Measurements from ENCODE around the gene GLIPR1L2. TPM values are rescaled to one million over a fixed set of nuclear protein-coding genes. Genes with fewer than 3 reads are reported as not detected.

The GLIPR1L2 gene
- total RNA-seq, 2 experiments from 2014 or later = not detected

- ATAC-seq (no peak), DNase-seq (no peak)
- H3K9me3 Mint-ChIP-seq (ENCODE audit: low read depth) = peaks cover 6% of the 10 kb centered on the region
- peaks cover 31% of the 10 kb centered on the region for H3K4me1 Mint-ChIP-seq
- CTCF ChIA-PET = interaction anchor here (0.9 to 2.3 kb wide), 6 partner anchors 15 to 69 kb away, joined by 3 to 7 read pairs (median 3); partner anchors contain the start of genes GLIPR1 and GLIPR1L2
- H3K27ac Mint-ChIP-seq = no peak overlapping the region
- no peaks in the 10 kb centered on the region for H3K27me3 Mint-ChIP-seq
- H3K4me3 Mint-ChIP-seq = no peak overlapping the region
- peaks cover 24% of the 10 kb centered on the region for H3K36me3 Mint-ChIP-seq
Measured at GRCh38 chr12:75460204-75460603, 69.3 kb downstream of the GLIPR1L2 start.

DNA sequence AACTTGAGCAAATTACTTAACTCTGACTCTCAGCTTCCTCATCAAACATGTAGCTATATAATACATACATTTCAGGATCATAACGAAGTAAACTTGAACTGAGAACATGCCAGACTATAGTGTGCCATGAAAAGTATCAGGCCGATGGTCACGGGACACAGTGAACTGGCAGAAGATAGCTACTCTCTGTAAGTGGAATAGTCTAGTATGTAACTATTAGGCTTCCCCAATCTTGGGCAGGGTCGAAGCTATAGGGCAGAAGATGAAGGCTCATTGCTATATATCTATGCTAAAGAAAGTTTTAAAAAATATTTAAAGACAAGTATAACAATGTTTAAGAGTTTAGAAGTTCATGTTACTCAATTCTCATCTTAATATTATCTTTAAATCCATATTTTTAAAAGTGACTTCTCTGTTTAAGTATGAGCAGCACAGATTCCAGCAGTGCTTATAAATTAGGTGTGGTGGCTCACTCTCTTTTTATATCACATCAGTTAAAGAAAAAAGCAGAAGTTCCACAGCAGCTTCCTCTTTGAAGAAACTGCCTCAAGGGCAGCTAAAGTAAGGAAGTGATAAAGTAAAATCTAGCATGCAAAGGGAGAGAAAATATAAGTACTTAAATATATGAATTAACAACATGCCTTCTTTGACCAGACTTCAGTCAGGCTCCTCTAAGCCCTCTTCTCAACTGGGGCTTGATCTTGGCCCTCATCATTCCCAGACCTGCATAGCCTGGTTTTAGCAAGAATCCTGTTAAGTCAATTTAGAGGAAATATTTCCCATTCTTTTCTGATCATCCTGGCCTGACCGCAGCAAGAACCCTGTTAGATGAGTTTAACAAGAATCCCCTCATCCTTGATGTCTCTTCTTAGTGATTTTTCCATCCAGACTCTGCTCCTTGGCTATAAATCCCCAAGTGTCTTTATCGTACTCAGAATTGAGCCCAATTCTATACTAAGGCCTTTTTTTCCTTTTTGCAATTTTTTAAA, 81.3 kb downstream of the GLIPR1L2 start:
- Mint-ChIP-seq H3K4me3 (no peak overlapping the region), H3K27ac (no peak overlapping the region), H3K36me3 (no peaks in the 10 kb centered on the region), H3K9me3 (ENCODE audit: low read depth) (no peaks in the 10 kb centered on the region), H3K4me1 (peaks cover 4% of the 10 kb centered on the region), H3K27me3 (peaks cover 6% of the 10 kb centered on the region)
- CTCF ChIA-PET = interaction anchor here (0.7 kb wide), 1 partner anchor 13 kb away, joined by 3 read pairs; no protein-coding TSS in a partner anchor
- ATAC-seq (no peak), DNase-seq (no peak)

DNA sequence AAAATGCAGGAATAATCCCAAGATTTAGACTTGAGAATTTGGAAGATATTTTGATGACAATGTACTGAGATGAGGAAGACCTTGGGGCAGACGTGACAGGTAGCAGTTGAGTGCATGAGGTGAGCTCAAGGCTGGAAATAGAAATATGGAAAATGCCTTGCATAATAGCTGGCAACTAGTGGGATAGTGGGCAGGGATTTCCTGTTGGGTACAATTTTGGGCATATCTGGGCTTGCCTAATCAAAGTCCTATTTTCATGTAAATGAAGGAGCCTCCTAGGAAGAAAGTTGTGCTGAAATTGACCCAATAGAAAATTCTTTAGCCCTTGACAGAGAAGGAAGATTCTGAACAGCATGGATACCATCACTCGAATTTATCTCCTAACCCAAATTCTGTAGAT, 83.2 kb downstream of the GLIPR1L2 start:
- peaks cover 6% of the 10 kb centered on the region for H3K27me3 Mint-ChIP-seq
- no peaks in the 10 kb centered on the region for H3K9me3 Mint-ChIP-seq (ENCODE audit: low read depth)
- CTCF ChIA-PET = interaction anchor here (1.3 kb wide), 1 partner anchor 11 kb away, joined by 7 read pairs; no protein-coding TSS in a partner anchor
- H3K4me3 Mint-ChIP-seq = no peak overlapping the region
- no peak overlapping the region for H3K27ac Mint-ChIP-seq
- no peaks in the 10 kb centered on the region for H3K36me3 Mint-ChIP-seq
- ATAC-seq (no peak), DNase-seq (no peak)
- H3K4me1 Mint-ChIP-seq = peaks cover 23% of the 10 kb centered on the region

DNA sequence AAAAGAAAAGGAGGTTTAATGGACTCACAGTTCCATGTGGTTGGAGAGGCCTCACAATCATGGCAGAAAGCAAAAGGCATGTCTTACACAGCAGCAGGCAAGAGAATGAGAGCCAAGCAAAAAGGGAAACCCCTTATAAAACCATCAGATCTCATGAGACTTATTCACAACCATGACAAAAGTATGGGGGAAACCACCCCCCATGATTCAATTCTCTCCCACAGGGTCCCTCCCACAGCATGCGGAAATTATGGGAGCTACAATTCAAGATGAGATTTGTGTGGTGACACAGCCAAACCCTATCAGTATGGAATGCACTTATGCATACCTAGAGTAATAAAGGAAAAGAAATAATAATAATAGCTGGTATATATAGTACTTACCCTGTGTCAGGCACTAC, 85.2 kb downstream of the GLIPR1L2 start:
- CTCF ChIA-PET = interaction anchor here (1.0 kb wide), 1 partner anchor 16 kb away, joined by 3 read pairs; no protein-coding TSS in a partner anchor
- Mint-ChIP-seq H3K36me3 (peaks cover 2% of the 10 kb centered on the region), H3K4me1 (peaks cover 34% of the 10 kb centered on the region), H3K27me3 (peaks cover 6% of the 10 kb centered on the region), H3K4me3 (no peak overlapping the region), H3K27ac (no peak overlapping the region), H3K9me3 (ENCODE audit: low read depth) (no peaks in the 10 kb centered on the region)
- ATAC-seq (no peak), DNase-seq (no peak)

DNA sequence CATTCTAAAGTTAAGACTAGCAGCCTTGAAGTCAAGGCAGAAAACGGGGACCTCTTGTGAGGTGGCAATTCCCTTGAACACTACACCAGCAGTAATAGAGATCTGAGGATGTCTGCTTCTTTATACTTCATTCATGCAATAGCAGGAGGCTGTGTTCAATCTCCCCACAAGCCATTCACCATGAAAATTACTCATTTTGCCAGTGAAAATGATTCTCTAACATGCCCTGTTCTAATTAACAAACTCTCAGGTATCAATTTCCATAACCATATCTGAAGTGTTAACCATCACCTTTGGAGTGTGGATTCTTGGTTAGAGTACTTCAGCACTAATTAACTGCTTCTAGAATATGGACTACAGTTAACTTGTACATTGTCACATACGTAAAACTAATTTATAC, 86.2 kb downstream of the GLIPR1L2 start:
- DNase-seq (no peak), ATAC-seq (no peak)
- H3K27ac Mint-ChIP-seq = no peak overlapping the region
- peaks cover 41% of the 10 kb centered on the region for H3K4me1 Mint-ChIP-seq
- no peaks in the 10 kb centered on the region for H3K9me3 Mint-ChIP-seq (ENCODE audit: low read depth)
- H3K27me3 Mint-ChIP-seq = peaks cover 6% of the 10 kb centered on the region
- peaks cover 7% of the 10 kb centered on the region for H3K36me3 Mint-ChIP-seq
- CTCF ChIA-PET = interaction anchor here (1.5 to 2.0 kb wide), 2 partner anchors 17 to 40 kb away, joined by 5 to 6 read pairs; no protein-coding TSS in a partner anchor
- H3K4me3 Mint-ChIP-seq = no peak overlapping the region

GRCh38 chr12:75478116-75478794, 87.4 kb downstream of the GLIPR1L2 start:
- ATAC-seq (peak; percentile 22), DNase-seq (peak; percentile 65)
- H3K4me1 Mint-ChIP-seq = peaks cover 50% of the 10 kb centered on the region
- peak overlapping the region; percentile 99 for H3K27ac Mint-ChIP-seq
- H3K9me3 Mint-ChIP-seq (ENCODE audit: low read depth) = no peaks in the 10 kb centered on the region
- peaks cover 6% of the 10 kb centered on the region for H3K27me3 Mint-ChIP-seq
- H3K4me3 Mint-ChIP-seq = peak overlapping the region; percentile 20
- CTCF ChIA-PET = interaction anchor here (1.5 to 8.5 kb wide), 3 partner anchors 18 to 87 kb away, joined by 5 to 57 read pairs (median 6); partner anchors contain the start of gene GLIPR1L2
- H3K36me3 Mint-ChIP-seq = peaks cover 14% of the 10 kb centered on the region

GRCh38 chr12:75479963-75480461, 89.1 kb downstream of the GLIPR1L2 start:
- Mint-ChIP-seq H3K27me3 (no peaks in the 10 kb centered on the region), H3K27ac (peak overlapping the region; percentile 99), H3K4me3 (peak overlapping the region; percentile 99), H3K9me3 (ENCODE audit: low read depth) (no peaks in the 10 kb centered on the region), H3K36me3 (peaks cover 28% of the 10 kb centered on the region), H3K4me1 (peaks cover 66% of the 10 kb centered on the region)
- ATAC-seq (peak; percentile 52), DNase-seq (no peak)
- CTCF ChIA-PET = interaction anchor here (0.7 to 8.5 kb wide), 14 partner anchors 9 to 557 kb away, joined by 3 to 57 read pairs (median 4); partner anchors contain the start of genes GLIPR1L1, GLIPR1L2 and KRR1

- H3K4me1 Mint-ChIP-seq = peaks cover 69% of the 10 kb centered on the region
- DNase-seq (peak; percentile 89), ATAC-seq (peak; percentile 87)
- no peaks in the 10 kb centered on the region for H3K27me3 Mint-ChIP-seq
- CTCF ChIA-PET = interaction anchor here (0.7 to 8.5 kb wide), 14 partner anchors 8 to 556 kb away, joined by 3 to 57 read pairs (median 4); partner anchors contain the start of genes GLIPR1L1, GLIPR1L2 and KRR1
- no peaks in the 10 kb centered on the region for H3K9me3 Mint-ChIP-seq (ENCODE audit: low read depth)
- peak within 1 kb of the TSS; percentile 99 for H3K27ac Mint-ChIP-seq
- H3K4me3 Mint-ChIP-seq = peak within 1 kb of the TSS; percentile 99
- peaks cover 31% of the 10 kb centered on the region for H3K36me3 Mint-ChIP-seq
Measured at GRCh38 chr12:75480469-75480949, 89.6 kb downstream of the GLIPR1L2 start, which contains the start of gene GLIPR1. TSS of gene GLIPR1 (plus strand) at chr12:75480755. CDS start at chr12:75480881, 126 bp downstream.

- peaks cover 74% of the 10 kb centered on the region for H3K4me1 Mint-ChIP-seq
- ATAC-seq (peak; percentile 14), DNase-seq (no peak)
- no peaks in the 10 kb centered on the region for H3K27me3 Mint-ChIP-seq
- H3K36me3 Mint-ChIP-seq = peaks cover 34% of the 10 kb centered on the region
- H3K4me3 Mint-ChIP-seq = peak overlapping the region; percentile 99
- H3K9me3 Mint-ChIP-seq (ENCODE audit: low read depth) = no peaks in the 10 kb centered on the region
- peak overlapping the region; percentile 99 for H3K27ac Mint-ChIP-seq
- CTCF ChIA-PET = interaction anchor here (0.7 to 8.5 kb wide), 10 partner anchors 11 to 556 kb away, joined by 3 to 57 read pairs (median 6); partner anchors contain the start of genes GLIPR1L1, GLIPR1L2 and KRR1
Measured at GRCh38 chr12:75481013-75481705, 90.3 kb downstream of the GLIPR1L2 start.

GRCh38 chr12:75481774-75482173, 90.9 kb downstream of the GLIPR1L2 start:
- ATAC-seq = no peak

More at GRCh38 chr12:75481774-75482173, 90.9 kb downstream of the GLIPR1L2 start:
- Mint-ChIP-seq H3K27ac (peak overlapping the region; percentile 99), H3K36me3 (peaks cover 34% of the 10 kb centered on the region), H3K27me3 (no peaks in the 10 kb centered on the region), H3K4me3 (peak overlapping the region; percentile 99), H3K4me1 (peaks cover 79% of the 10 kb centered on the region), H3K9me3 (ENCODE audit: low read depth) (no peaks in the 10 kb centered on the region)
- DNase-seq = no peak
- CTCF ChIA-PET = interaction anchor here (2.1 to 8.5 kb wide), 4 partner anchors 29 to 556 kb away, joined by 7 to 57 read pairs (median 14); partner anchors contain the start of genes GLIPR1L1, GLIPR1L2 and KRR1

All from activated CD8-positive, alpha-beta memory T cell treated with anti-CD3 and anti-CD28 coated beads, Interleukin-2, amount 10 ng/mL, durations not matched to agents 7 days and 5 days (primary cell).